Trophoblast cell (in vitro differentiated cells and primary cell): ENCODE data around the gene GPR15.

Experiments used
- DNase-seq, 2 donors: peaks; one replicate each; pipeline ENCODE4 v3.0.0-alpha.2; 2016
- H2AFZ ChIP-seq: 2 replicates; pipeline ENCODE4 v1.6.1; 2013; ENCODE audit warnings: low read length, moderate library complexity, mild to moderate bottlenecking; ENCODE audit not compliant: insufficient read depth, poor library complexity
- H2AK5ac ChIP-seq: 2 replicates; pipeline ENCODE4 v1.6.1; 2013; ENCODE audit warnings: mild to moderate bottlenecking, low read length
- H2BK120ac ChIP-seq: 2 replicates; pipeline ENCODE4 v1.6.1; 2013; ENCODE audit warnings: low read length, mild to moderate bottlenecking, moderate library complexity; ENCODE audit not compliant: insufficient read depth, poor library complexity
- H2BK12ac ChIP-seq: 2 replicates; pipeline ENCODE4 v1.6.1; 2013; ENCODE audit warnings: mild to moderate bottlenecking, low read length, moderate library complexity
- H2BK5ac ChIP-seq: 2 replicates; pipeline ENCODE4 v1.6.1; 2013; ENCODE audit warnings: low read length, low read depth, moderate library complexity, mild to moderate bottlenecking; ENCODE audit not compliant: poor library complexity
- H3K14ac ChIP-seq: 2 replicates; pipeline ENCODE4 v1.6.1; 2013; ENCODE audit warnings: mild to moderate bottlenecking, low read length
- H3K18ac ChIP-seq: 2 replicates; pipeline ENCODE4 v1.6.1; 2013; ENCODE audit warnings: mild to moderate bottlenecking, low read length
- H3K23ac ChIP-seq: 2 replicates; pipeline ENCODE4 v1.6.1; 2013; ENCODE audit warnings: low read length
- H3K27ac ChIP-seq: 2 replicates; pipeline ENCODE4 v1.5.1; 2013; ENCODE audit warnings: low read depth, mild to moderate bottlenecking, inconsistent platforms, low read length, moderate library complexity
- H3K27me3 ChIP-seq: 2 replicates; pipeline ENCODE4 v1.6.1; 2013; ENCODE audit warnings: inconsistent platforms, mild to moderate bottlenecking, low read length, moderate library complexity; ENCODE audit not compliant: insufficient read depth
- H3K36me3 ChIP-seq, 2 experiments: 1 replicate in 1 of 2; 2 replicates in 1 of 2; pipeline ENCODE4 v1.6.1; 2013; ENCODE audit warnings: low read length in 2 of 2, mild to moderate bottlenecking in 2 of 2, moderate library complexity in 1 of 2; ENCODE audit not compliant: insufficient read depth in 2 of 2, control insufficient read depth in 1 of 2
- H3K4ac ChIP-seq: 2 replicates; pipeline ENCODE4 v1.6.1; 2013; ENCODE audit warnings: low read depth, mild to moderate bottlenecking, low read length, moderate library complexity
- H3K4me1 ChIP-seq, 2 experiments: 1 replicate in 1 of 2; 2 replicates in 1 of 2; pipeline ENCODE4 v1.6.1; 2013; ENCODE audit warnings: low read length in 2 of 2, mild to moderate bottlenecking in 2 of 2, moderate library complexity in 1 of 2; ENCODE audit not compliant: insufficient read depth in 2 of 2, control insufficient read depth in 1 of 2
- H3K4me2 ChIP-seq: 2 replicates; pipeline ENCODE4 v1.6.1; 2013; ENCODE audit warnings: inconsistent platforms, mild to moderate bottlenecking, low read length, moderate library complexity
- H3K4me3 ChIP-seq: 2 replicates; pipeline ENCODE4 v1.5.1; 2013; ENCODE audit warnings: mild to moderate bottlenecking, low read depth, low read length, inconsistent platforms
- H3K79me1 ChIP-seq: one replicate; pipeline ENCODE4 v1.6.1; 2013; ENCODE audit warnings: low read length
- H3K79me2 ChIP-seq: 2 replicates; pipeline ENCODE4 v1.6.1; 2013; ENCODE audit warnings: low read length, mild to moderate bottlenecking; ENCODE audit not compliant: control insufficient read depth, insufficient read depth, poor library complexity
- H3K9ac ChIP-seq: 2 replicates; pipeline ENCODE4 v1.6.1; 2013; ENCODE audit warnings: mild to moderate bottlenecking, low read length
- H3K9me3 ChIP-seq: 2 replicates; pipeline ENCODE4 v1.6.1; 2013; ENCODE audit warnings: low read depth, mild to moderate bottlenecking, control low read depth, inconsistent platforms, low read length; ENCODE audit not compliant: insufficient read depth
- H4K12ac ChIP-seq: 2 replicates; pipeline ENCODE4 v1.6.1; 2013; ENCODE audit warnings: low read depth, mild to moderate bottlenecking, low read length, moderate library complexity
- H4K8ac ChIP-seq: 2 replicates; pipeline ENCODE4 v1.6.1; 2013; ENCODE audit warnings: low read depth, mild to moderate bottlenecking, low read length, moderate library complexity
- H4K91ac ChIP-seq: one replicate; pipeline ENCODE4 v1.6.1; 2013; ENCODE audit warnings: low read depth, mild to moderate bottlenecking, low read length, moderate library complexity
- WGBS: extraction: QIAGEN DNeasy Blood & Tissue Kit; methylation state at CpG from one replicate; pipeline ENCODE4 v1.1.7; 2013; ENCODE audit warnings: missing lambda C conversion rate; ENCODE audit not compliant: insufficient read length, insufficient coverage; ENCODE audit errors: extremely low coverage; 5-methylcytosine and 5-hydroxymethylcytosine counted together

Gene GPR15

GRCh38 chr3:98508582-98508981 lies 23.2 kb upstream of the GPR15 start:
- Histone ChIP-seq H3K4me3 (no peak overlapping the region), H3K27me3 (no peaks in the 10 kb centered on the region), H3K23ac (no peak overlapping the region), H2BK12ac (no peak overlapping the region), H3K79me2 (no peaks in the 10 kb centered on the region), H3K9me3 (no peaks in the 10 kb centered on the region), H2AFZ (no peak overlapping the region), H3K36me3 (no peaks in the 10 kb centered on the region), H3K27ac (no peak overlapping the region), H3K4ac (no peak overlapping the region), H3K4me1 (no peaks in the 10 kb centered on the region), H2AK5ac (no peak overlapping the region), H4K91ac (no peak overlapping the region), H2BK120ac (no peak overlapping the region), H2BK5ac (no peak overlapping the region), H3K9ac (no peak overlapping the region), H3K79me1 (no peaks in the 10 kb centered on the region), H3K14ac (no peak overlapping the region), H4K12ac (no peak overlapping the region), H4K8ac (no peak overlapping the region), H3K4me2 (no peak overlapping the region), H3K18ac (no peak overlapping the region)
- 100% methylated on average over 1 of the region's 2 CpGs for WGBS
- DNase-seq: no peak

DNA sequence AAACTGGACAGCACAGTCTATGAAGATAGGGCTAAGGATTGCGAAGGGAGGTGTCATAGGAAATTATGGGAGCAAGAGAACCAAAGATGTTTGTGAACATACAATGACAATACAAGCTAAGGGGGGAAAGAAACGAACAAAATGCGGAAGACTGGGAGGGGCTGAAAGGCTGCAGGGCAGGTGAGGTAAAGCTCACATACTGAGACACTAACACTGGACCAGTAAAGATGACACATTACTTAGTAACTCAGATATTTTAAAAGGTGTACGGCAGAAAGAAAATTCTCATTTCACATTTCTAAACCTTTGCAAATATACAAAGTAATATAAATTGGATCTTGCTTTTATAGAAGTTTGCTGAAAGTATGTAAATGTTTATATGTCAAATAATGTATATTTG lies 19.2 kb upstream of the GPR15 start:
- Histone ChIP-seq H2AK5ac (no peak overlapping the region), H3K23ac (no peak overlapping the region), H4K8ac (no peak overlapping the region), H3K4me2 (no peak overlapping the region), H3K9ac (no peak overlapping the region), H3K4me1 (no peaks in the 10 kb centered on the region), H2AFZ (no peak overlapping the region), H3K27ac (no peak overlapping the region), H3K4ac (no peak overlapping the region), H4K12ac (no peak overlapping the region), H3K4me3 (no peak overlapping the region), H2BK12ac (no peak overlapping the region), H3K18ac (no peak overlapping the region), H3K27me3 (no peaks in the 10 kb centered on the region), H3K9me3 (no peaks in the 10 kb centered on the region), H3K79me2 (no peaks in the 10 kb centered on the region), H4K91ac (no peak overlapping the region), H3K14ac (no peak overlapping the region), H3K79me1 (no peaks in the 10 kb centered on the region), H2BK5ac (no peak overlapping the region), H2BK120ac (no peak overlapping the region), H3K36me3 (peaks cover 2 to 5% of the 10 kb centered on the region in 2 experiments)
- no CpG with 5 or more reads among the region's 4 CpGs for WGBS
- DNase-seq: peak; percentile 44 to 65

GRCh38 chr3:98513091-98513511 lies 18.7 kb upstream of the GPR15 start:
- no CpG with 5 or more reads among the region's 4 CpGs for WGBS
- H3K4me3 ChIP-seq: no peak overlapping the region
- no peak overlapping the region for H2AK5ac ChIP-seq

DNA sequence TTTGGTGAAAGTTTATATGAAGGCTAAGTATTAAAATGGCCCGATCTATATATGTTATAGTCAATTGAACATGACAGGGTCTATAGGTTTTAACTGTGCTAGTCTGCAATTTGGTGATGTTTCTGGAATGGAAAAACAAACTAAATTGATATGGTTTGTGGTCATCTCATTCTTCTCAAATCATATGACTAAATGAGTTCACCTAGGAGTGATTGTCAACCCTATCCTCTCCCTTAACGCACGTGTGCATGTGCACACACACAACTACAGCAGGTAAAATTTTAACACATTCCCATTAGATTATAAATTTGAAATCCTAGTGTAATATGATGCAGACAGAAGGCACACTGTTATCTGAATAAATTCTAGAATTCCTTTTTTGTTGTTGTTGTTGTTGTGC lies 18.0 kb upstream of the GPR15 start:
- Histone ChIP-seq H4K12ac (no peak overlapping the region), H3K27me3 (no peaks in the 10 kb centered on the region), H3K4me3 (no peak overlapping the region), H3K9me3 (no peaks in the 10 kb centered on the region), H3K4ac (no peak overlapping the region), H3K4me1 (no peaks in the 10 kb centered on the region), H2BK12ac (no peak overlapping the region), H3K9ac (no peak overlapping the region), H2BK5ac (no peak overlapping the region), H2AFZ (no peak overlapping the region), H3K79me2 (no peaks in the 10 kb centered on the region), H2AK5ac (no peak overlapping the region), H3K23ac (no peak overlapping the region), H4K91ac (no peak overlapping the region), H4K8ac (no peak overlapping the region), H3K27ac (no peak overlapping the region), H3K36me3 (peaks cover 2 to 5% of the 10 kb centered on the region in 2 experiments), H3K18ac (no peak overlapping the region), H3K79me1 (no peaks in the 10 kb centered on the region), H3K4me2 (no peak overlapping the region), H2BK120ac (no peak overlapping the region), H3K14ac (no peak overlapping the region)
- no CpG with 5 or more reads among the region's 3 CpGs for WGBS
- DNase-seq: no peak

More at GRCh38 chr3:98513091-98513511, 18.7 kb upstream of the GPR15 start:
- H3K9me3 ChIP-seq: no peaks in the 10 kb centered on the region
- H3K36me3 ChIP-seq: peaks cover 2 to 5% of the 10 kb centered on the region in 2 experiments
- H2AFZ ChIP-seq: no peak overlapping the region
- DNase-seq: peak; percentile 92 to 93
- no peaks in the 10 kb centered on the region for H3K4me1 ChIP-seq
- H3K79me2 ChIP-seq: no peaks in the 10 kb centered on the region
- no peak overlapping the region for H3K4me2 ChIP-seq
- H3K14ac ChIP-seq: no peak overlapping the region
- H3K18ac ChIP-seq: no peak overlapping the region
- H3K23ac ChIP-seq: no peak overlapping the region
- no peak overlapping the region for H4K8ac ChIP-seq
- no peak overlapping the region for H4K12ac ChIP-seq
- H3K27me3 ChIP-seq: no peaks in the 10 kb centered on the region
- H2BK12ac ChIP-seq: no peak overlapping the region
- no peak overlapping the region for H2BK5ac ChIP-seq
- H3K9ac ChIP-seq: no peak overlapping the region
- H2BK120ac ChIP-seq: no peak overlapping the region
- H3K4ac ChIP-seq: no peak overlapping the region
- H3K79me1 ChIP-seq: no peaks in the 10 kb centered on the region
- no peak overlapping the region for H3K27ac ChIP-seq
- no peak overlapping the region for H4K91ac ChIP-seq
